ENCODE results near the gene ABR. TPM values are rescaled to one million over a fixed set of nuclear protein-coding genes. Genes with fewer than 3 reads are reported as not detected.

The ABR gene
- total and polyA plus RNA-seq, 4 donors: 2.7 to 12.9 (median 6.8) TPM

DNA sequence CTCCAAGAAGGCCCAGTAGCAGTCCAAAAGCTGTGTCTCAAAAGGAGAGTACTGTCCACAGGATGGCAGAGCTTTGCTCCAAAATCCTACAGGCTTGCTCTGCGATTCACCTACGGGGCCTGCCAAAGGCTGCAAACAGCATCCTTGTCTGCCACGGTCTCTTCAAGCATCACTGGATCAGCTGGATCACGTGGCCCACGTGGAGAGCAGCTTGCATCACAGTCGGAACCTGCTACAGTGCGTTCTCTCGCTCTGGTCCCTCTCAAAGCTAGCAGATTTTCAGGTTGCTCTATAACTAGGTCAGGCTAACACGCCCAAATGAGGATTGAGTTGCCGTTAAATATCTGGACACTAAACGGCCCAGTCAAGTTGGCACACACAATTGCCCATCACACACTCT lies 191.2 kb downstream of the ABR start:
- no peak for DNase-seq (ENCODE audit: low spot score)
- TF ChIP-seq YY1 (IDR thresholded peaks at IDR 0.05): no peak
- TF ChIP-seq JUND (IDR thresholded peaks at IDR 0.05): no peak
- no peak for TF ChIP-seq SP1 (IDR thresholded peaks at IDR 0.05)
- TF ChIP-seq, protein P1, sequence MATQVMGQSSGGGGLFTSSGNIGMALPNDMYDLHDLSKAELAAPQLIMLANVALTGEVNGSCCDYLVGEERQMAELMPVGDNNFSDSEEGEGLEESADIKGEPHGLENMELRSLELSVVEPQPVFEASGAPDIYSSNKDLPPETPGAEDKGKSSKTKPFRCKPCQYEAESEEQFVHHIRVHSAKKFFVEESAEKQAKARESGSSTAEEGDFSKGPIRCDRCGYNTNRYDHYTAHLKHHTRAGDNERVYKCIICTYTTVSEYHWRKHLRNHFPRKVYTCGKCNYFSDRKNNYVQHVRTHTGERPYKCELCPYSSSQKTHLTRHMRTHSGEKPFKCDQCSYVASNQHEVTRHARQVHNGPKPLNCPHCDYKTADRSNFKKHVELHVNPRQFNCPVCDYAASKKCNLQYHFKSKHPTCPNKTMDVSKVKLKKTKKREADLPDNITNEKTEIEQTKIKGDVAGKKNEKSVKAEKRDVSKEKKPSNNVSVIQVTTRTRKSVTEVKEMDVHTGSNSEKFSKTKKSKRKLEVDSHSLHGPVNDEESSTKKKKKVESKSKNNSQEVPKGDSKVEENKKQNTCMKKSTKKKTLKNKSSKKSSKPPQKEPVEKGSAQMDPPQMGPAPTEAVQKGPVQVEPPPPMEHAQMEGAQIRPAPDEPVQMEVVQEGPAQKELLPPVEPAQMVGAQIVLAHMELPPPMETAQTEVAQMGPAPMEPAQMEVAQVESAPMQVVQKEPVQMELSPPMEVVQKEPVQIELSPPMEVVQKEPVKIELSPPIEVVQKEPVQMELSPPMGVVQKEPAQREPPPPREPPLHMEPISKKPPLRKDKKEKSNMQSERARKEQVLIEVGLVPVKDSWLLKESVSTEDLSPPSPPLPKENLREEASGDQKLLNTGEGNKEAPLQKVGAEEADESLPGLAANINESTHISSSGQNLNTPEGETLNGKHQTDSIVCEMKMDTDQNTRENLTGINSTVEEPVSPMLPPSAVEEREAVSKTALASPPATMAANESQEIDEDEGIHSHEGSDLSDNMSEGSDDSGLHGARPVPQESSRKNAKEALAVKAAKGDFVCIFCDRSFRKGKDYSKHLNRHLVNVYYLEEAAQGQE (IDR thresholded peaks at IDR 0.05): no peak
- no peak for TF ChIP-seq EGR1 (IDR thresholded peaks at IDR 0.05; ENCODE audit: low read depth in 2 of 2)
- TF ChIP-seq, protein P2, sequence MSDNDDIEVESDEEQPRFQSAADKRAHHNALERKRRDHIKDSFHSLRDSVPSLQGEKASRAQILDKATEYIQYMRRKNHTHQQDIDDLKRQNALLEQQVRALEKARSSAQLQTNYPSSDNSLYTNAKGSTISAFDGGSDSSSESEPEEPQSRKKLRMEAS (IDR thresholded peaks at IDR 0.05): no peak
- TF ChIP-seq NR2F2 (IDR thresholded peaks at IDR 0.05): no peak
- no peak for TF ChIP-seq HNF4G (IDR thresholded peaks at IDR 0.05)
- TF ChIP-seq HNF4A (conservative IDR thresholded peaks at IDR 0.05): no peak
- no peak for TF ChIP-seq TAF1 (conservative IDR thresholded peaks at IDR 0.05)
- TF ChIP-seq, protein P3, sequence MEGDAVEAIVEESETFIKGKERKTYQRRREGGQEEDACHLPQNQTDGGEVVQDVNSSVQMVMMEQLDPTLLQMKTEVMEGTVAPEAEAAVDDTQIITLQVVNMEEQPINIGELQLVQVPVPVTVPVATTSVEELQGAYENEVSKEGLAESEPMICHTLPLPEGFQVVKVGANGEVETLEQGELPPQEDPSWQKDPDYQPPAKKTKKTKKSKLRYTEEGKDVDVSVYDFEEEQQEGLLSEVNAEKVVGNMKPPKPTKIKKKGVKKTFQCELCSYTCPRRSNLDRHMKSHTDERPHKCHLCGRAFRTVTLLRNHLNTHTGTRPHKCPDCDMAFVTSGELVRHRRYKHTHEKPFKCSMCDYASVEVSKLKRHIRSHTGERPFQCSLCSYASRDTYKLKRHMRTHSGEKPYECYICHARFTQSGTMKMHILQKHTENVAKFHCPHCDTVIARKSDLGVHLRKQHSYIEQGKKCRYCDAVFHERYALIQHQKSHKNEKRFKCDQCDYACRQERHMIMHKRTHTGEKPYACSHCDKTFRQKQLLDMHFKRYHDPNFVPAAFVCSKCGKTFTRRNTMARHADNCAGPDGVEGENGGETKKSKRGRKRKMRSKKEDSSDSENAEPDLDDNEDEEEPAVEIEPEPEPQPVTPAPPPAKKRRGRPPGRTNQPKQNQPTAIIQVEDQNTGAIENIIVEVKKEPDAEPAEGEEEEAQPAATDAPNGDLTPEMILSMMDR (IDR thresholded peaks at IDR 0.05; ENCODE audit: low read depth, low read length, missing input control): no peak
- TF ChIP-seq, protein P4, sequence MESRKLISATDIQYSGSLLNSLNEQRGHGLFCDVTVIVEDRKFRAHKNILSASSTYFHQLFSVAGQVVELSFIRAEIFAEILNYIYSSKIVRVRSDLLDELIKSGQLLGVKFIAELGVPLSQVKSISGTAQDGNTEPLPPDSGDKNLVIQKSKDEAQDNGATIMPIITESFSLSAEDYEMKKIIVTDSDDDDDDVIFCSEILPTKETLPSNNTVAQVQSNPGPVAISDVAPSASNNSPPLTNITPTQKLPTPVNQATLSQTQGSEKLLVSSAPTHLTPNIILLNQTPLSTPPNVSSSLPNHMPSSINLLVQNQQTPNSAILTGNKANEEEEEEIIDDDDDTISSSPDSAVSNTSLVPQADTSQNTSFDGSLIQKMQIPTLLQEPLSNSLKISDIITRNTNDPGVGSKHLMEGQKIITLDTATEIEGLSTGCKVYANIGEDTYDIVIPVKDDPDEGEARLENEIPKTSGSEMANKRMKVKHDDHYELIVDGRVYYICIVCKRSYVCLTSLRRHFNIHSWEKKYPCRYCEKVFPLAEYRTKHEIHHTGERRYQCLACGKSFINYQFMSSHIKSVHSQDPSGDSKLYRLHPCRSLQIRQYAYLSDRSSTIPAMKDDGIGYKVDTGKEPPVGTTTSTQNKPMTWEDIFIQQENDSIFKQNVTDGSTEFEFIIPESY (IDR thresholded peaks at IDR 0.05): no peak
- TF ChIP-seq FOXA1 (IDR thresholded peaks at IDR 0.05): no peak
- no peak for TF ChIP-seq RXRA (IDR thresholded peaks at IDR 0.05)
- Histone ChIP-seq H3K4me3 (ENCODE audit: low read depth in 1 of 3, low read length in 3 of 3) (no peak overlapping the region), H3K9me3 (ENCODE audit: control insufficient read depth in 4 of 4, low read length in 3 of 4) (no peaks in the 10 kb centered on the region), H3K36me3 (ENCODE audit: control insufficient read depth in 4 of 4, insufficient read depth in 3 of 4, low read depth in 1 of 4, low read length in 3 of 4) (no peaks in the 10 kb centered on the region), H3K27ac (ENCODE audit: low read depth in 1 of 2, low read length in 2 of 2) (no peak overlapping the region), H3K4me1 (ENCODE audit: control insufficient read depth in 4 of 4, insufficient read depth in 4 of 4, low read length in 3 of 4) (no peaks in the 10 kb centered on the region), H3K9ac (ENCODE audit: low read depth in 1 of 2, low read length in 2 of 2) (no peak overlapping the region), H3K27me3 (ENCODE audit: control insufficient read depth in 4 of 4, insufficient read depth in 4 of 4, low read length in 3 of 4) (no peaks in the 10 kb centered on the region)
- 92% methylated on average over 11 of the region's 11 CpGs for WGBS

DNA sequence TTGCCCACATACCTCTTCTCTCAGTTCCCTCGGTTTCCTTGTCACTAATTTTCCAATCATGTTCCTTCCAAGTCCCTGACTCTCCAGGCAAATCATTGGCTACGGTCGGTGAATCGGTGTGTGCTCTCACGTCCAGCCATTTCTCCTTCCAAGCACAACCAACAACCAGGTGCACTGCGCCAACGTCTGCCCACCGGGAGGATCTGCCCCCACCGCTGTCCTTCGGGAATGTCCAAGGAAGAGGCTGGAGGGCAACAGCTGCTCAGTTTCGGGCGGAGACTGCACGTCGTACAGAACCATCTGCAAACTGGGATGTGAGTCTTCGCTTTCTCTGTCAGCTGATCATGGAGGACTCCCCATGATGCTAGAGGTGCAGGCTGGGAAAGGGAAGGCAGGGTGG lies 191.8 kb downstream of the ABR start:
- Histone ChIP-seq H3K27ac (ENCODE audit: low read depth in 1 of 2, low read length in 2 of 2) (no peak overlapping the region), H3K4me1 (ENCODE audit: control insufficient read depth in 4 of 4, insufficient read depth in 4 of 4, low read length in 3 of 4) (no peaks in the 10 kb centered on the region), H3K9ac (ENCODE audit: low read depth in 1 of 2, low read length in 2 of 2) (no peak overlapping the region), H3K27me3 (ENCODE audit: control insufficient read depth in 4 of 4, insufficient read depth in 4 of 4, low read length in 3 of 4) (no peaks in the 10 kb centered on the region), H3K9me3 (ENCODE audit: control insufficient read depth in 4 of 4, low read length in 3 of 4) (no peaks in the 10 kb centered on the region), H3K4me3 (ENCODE audit: low read depth in 1 of 3, low read length in 3 of 3) (no peak overlapping the region), H3K36me3 (ENCODE audit: control insufficient read depth in 4 of 4, insufficient read depth in 3 of 4, low read depth in 1 of 4, low read length in 3 of 4) (no peaks in the 10 kb centered on the region)
- TF ChIP-seq FOXA1 (IDR thresholded peaks at IDR 0.05) (no peak), EGR1 (IDR thresholded peaks at IDR 0.05; ENCODE audit: low read depth in 2 of 2) (no peak), YY1 (IDR thresholded peaks at IDR 0.05) (no peak), NR2F2 (IDR thresholded peaks at IDR 0.05) (no peak), JUND (IDR thresholded peaks at IDR 0.05) (no peak)
- WGBS: 96% methylated on average over 15 of the region's 15 CpGs
- DNase-seq (ENCODE audit: low spot score): no peak

Measured in liver (tissue), 9 donors.